HG03108 (cell line): ENCODE data around the gene BBX.

Source experiments
- ATAC-seq: cut with Tn5 transposase; IDR thresholded peaks from one replicate; pipeline ENCODE4 v1.9.1; 2021; ENCODE audit warnings: moderate library complexity; ENCODE audit not compliant: unreplicated experiment

Gene BBX

DNA sequence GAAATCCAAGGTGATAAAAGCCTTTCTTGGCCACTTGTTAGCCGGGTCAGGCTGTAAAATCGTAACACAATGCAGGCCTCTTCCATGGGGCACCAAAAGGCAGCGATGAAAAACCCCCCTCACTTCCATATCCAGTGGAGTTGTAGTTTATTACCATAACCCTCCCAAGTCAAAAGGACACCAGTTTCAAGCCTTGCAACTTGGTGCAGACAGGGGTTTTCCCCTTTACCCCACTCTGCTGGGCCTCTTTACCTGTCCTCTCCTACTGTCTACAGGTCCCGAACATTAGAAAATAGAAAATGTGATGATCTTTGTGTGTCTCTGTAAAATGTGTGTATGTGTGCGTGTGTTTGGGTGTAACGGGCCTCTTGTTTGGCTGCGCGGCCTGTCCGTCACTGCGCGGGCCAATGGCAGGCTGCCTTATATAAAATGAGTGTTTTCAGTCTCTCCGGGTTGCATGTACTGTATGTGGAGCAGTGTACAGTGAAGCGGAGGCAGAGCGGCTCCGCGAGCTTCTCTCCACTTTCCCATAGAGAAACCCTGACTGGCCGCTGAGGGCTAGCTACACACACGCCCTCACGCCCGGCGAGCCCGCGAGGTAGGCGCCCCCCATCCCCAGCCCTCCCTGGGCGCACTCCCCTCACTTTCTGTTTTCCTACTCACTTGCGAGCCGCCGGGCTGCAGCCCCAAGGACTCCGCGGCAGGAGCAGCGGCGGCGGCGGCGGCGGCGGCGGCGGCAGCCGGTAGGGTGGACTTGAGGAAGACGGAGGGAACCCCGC, at the start of gene BBX:
Gene BBX, plus strand, starts transcription at position 453 of the 779 bp plus-strand sequence. CDS start 187,499 bp downstream, outside the sequence.
- ATAC-seq, result peak; percentile 94

DNA sequence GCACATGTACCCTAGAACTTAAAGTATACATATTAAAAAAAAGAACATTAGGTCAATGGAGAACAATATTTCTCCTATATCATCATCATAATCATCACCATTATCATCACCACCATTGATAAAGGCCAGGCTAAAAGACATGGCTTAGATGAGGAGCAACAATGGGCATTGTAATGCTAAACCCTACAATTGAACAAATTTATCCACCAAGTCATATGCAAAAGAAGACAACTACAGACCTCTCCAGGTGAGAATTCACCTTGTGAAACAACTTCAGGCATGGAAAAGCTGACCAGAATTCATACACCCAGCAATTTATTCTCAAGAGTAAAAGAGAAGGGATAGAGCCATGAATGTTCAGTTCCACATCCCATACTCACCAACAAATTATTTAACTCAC, 46.3 kb upstream of the BBX start:
- ATAC-seq, result no peak

DNA sequence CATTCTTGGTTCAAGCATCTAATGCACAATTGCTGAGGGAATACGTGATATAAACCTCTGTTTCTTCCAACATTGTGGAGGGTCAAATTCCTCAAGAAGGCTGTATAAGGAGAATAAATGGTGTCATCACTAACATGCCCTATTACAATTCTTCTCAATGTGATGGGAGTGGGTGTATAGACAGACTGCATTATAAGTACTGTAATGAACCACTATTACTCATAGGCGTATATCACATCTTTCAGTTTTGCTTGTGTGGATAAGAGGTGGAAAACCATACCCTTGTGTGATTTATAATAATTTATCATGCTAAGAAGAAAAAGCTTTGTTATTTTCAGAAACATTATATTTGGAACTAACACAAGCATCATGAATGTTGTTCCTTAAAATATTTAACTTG, 35.3 kb upstream of the BBX start:
- ATAC-seq, result no peak

DNA sequence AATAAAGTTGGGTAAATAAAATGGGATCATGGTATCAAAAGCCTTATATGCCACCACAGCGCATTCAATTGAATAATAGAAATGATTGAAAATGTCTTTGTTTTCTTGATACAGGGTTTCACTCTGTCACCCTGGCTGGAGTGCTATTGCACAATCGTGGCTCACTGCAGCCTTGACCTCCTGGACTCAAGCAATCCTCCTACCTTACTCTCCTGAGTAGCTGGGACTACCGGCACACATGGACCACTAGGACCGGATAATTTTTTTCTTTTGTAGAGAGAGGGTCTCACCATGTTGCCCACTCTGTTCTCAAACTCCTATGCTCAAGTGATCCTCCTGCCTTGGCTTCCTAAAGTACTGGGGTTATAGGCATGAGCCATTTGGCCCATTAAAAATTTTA, 33.8 kb upstream of the BBX start:
- no peak for ATAC-seq

DNA sequence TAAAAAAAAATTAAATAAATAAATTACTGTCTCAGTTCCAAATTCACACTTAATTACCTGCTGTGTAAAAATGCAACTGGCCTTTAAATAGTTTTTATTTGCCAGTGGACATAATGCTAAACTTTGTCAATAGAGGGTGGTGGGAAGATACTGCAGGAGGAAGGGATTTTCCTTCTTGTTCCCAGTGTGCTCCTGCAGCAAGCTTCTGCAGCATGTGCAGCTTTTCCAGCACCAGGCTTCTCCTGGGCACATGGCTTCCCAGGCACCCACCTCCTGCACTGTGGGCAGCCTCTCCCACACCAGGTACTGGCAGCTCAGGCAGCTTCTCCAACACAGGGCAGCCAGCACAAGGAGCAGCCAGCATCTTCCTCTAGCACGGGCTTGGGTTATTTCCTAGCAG, 29.6 kb upstream of the BBX start:
- ATAC-seq, result no peak

DNA sequence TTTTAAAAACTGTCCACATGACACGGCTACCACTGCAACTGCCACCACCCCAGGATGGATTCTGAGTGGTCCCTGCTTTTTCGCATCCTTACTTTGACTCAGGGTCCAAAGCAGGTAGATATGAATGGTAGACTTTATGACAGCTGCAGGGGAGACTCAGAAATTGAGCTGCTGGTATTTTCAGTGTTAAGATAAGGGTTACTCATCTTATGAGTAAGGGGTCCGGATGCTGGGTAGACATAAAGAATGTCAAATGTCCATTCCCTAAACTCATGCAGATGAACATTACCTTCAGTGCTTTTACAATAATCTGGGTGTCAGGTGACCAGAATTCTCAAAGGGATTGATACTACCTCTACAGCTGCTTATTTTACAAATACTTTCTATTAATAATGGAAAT, 25.9 kb upstream of the BBX start:
- no peak for ATAC-seq

DNA sequence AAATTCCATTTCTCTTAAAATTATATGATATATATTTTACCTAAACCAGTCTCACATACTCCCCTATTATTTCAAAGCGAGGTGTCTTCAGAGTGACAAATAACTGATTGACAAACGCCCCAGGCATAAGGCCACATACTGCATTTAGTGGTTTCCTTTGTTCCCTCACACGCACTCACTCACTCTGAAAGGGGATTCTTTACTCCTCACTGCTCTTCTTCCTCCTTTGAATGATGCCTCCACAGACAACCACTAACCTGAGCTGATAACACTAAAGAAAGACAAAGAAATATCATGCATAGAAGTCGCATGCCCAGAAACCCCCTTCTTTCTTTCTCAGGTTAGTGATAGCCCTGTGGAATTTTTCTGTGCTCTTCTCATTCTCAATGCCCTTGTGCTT, 24.1 kb upstream of the BBX start:
- ATAC-seq, result no peak

DNA sequence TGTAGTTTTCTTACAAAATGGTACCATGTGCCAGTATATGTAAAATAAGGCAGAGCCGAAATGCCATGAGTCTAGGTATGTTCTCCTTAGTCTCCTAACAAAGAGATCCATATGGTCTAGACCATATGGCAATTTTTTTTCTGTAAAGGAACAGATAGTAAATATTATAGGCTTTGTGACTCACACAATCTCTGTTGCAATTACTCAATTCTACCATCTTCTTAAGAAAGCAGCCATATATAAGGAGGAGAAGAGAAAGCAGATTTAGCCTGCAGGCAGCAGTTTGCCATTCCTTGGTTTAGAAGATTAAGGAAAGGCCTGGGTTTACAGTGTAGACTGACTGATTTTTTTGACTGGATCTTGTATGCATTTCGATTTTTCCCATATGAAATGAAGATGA, 16.3 kb upstream of the BBX start:
- no peak for ATAC-seq

DNA sequence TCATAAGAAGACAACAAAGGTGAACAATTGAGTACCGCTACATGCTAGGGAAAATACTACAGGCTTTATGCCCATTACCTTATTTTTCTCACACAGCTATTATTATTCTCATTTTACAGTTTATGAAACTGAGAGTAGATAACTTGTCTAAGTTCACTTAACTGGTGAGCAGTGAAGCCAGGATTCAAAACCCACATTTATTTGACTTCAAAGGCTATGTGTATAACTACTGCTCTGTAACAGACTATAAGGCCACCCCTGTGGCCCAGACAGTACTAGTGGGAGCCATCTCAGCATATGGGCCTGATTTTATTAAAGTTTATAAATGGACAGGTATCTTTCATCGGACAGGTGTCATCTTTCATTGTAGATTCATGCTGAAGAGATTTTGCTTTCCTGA, 14.4 kb upstream of the BBX start:
- ATAC-seq, result no peak

DNA sequence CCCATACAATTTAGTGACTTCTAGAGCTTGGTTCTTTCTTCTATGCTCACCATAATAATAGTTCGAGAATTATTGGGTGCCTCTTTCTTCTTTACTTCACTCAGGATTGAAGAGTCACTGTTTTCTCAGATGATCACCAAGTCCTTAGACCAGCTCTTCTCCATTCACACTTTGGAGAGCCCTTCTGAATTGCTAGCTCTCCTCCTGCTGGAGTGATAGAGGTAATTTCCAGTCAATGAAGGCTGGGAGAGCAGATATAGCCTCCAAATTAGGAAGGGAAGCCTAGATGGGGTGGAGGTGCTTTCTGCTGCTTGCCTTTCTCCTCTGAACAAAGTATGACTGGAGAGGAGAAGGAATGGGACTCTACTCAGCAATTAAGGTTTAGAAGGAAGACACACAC, 10.7 kb upstream of the BBX start:
- ATAC-seq, result no peak

DNA sequence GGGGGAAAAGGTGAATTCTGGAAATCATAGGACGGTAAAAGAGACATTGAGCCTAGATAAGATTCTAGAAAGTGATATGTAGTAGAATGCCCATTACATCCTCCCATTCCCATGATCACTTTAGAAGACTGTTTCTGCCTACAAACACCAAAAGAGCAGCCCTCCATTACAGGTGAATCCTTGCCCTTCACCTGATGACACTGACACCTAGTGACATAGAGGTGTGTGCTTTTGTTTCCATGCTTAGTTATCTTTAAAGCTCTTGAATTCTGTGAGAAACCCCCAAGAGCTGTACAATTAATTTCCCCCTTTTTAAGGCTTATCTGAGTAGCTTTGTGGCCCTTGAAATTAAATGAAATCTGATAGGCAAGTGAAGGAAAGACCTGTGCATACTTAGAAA, 8.3 kb upstream of the BBX start:
- ATAC-seq, result no peak

DNA sequence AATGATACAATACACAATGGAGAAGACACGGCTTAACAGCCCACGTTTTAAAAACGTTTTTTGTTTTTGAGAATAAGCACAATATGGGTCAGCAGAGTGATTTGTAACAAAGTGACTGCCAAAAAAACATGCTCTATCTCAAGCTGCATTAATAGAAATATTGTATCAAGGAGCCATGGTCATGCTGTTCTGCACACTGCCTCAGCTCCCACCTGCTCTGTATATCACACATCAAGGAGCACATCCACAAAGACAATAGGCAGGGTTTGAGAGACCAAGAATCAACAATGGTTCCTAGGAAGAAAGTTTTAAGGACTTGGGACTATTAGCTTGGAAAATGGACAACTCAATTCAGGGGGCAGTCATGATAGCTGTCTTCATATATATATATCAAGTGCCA, 6.3 kb upstream of the BBX start:
- ATAC-seq, result no peak

DNA sequence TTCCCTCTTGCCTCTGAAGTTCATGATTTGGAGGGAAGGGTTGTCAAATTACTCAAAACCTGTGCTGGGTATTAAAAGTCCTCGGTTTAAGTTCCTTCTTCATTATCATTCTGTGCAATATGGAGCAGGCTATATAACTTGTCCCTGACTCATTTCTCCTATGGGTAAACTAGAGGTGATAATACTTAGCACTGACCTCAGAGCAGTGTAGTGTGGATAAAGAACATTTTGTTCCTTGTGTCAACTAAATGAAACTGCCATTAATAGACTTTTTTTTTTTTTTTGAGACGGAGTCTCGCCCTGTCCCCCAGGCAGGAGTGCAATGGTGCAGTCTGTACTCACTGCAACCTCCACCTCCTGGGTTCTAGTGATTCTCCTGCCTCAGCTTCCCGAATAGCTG, 2.2 kb upstream of the BBX start:
- ATAC-seq, result no peak

DNA sequence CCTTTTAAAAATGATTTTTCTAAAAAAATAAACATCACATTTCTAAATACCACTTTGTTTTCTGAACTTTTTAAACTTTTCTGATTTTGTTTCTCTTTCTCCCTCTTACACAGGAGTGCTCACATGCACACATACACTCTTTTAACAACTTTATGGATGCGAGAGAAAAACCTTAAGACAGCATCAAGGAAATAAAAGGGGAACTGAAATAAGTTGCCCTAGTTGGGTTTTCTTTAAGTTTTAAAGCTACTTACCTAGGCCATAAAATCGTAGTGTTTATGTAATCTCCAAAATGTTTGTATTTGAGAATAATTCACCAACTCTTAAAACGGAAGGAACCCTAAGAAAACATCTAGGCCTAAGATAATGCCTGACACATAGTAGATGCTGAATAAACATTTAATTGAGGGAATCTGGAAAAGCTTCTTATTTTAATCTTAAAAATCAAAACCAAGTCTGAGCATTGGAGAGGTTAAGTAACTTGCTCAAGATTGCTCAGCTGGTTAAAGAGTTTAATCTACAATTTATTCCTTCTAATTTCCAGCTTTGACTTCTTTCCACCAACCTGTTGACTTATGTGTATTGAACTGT, 1.2 kb upstream of the BBX start:
- no peak for ATAC-seq

DNA sequence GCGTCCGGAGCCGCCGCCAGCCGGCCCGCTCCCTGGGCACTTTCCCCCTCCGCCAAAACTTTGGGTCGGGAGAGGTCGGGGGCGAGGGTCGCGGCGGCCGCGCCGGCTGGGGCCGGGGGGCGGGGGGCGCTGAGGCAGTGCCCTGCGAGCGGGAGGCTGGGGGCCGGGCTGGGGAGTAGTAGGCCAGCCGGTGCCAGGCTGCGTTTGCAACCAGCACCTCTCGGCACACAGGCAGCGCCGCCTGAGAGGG, 452 bp downstream of the BBX start:
- ATAC-seq, result peak; percentile 18

DNA sequence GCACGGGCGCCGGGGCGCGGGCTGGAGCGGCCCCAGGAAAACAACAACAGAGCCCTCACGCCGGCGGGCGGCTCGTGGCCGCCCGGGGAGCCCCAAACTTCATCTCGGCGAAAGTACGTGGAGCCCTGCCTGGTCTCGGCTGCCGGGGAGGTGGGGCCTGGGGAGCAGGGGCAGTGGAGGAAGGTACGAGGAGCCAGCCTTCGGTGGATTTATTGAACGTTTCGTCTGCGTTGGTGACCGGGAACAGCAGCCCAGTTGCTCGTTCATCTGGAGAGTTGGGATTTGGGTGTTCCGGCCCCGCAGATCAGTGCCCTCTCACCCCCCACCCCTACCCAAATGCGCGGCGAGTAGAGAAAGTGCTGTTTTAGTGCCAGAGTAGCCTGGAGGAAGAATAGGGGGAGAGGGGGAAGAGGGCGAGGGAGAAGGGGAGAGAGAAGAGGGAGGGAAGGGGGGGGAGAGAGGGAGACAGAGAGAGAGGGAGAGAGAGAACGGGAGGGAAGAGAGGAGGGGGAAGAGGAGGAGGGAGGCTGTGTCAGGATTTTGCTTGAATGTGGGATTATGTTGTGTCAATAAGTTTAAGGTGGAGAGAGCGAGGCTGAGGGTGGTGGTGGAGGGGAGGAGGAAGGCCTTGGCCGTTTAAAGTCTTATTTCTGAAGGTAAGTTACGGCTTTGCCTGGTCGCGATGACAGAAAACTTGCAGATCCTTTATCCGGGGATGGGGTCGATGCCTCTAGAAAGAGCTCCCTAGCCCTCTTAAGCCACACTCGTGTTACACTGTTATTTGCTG, 970 bp downstream of the BBX start:
- ATAC-seq, result no peak

DNA sequence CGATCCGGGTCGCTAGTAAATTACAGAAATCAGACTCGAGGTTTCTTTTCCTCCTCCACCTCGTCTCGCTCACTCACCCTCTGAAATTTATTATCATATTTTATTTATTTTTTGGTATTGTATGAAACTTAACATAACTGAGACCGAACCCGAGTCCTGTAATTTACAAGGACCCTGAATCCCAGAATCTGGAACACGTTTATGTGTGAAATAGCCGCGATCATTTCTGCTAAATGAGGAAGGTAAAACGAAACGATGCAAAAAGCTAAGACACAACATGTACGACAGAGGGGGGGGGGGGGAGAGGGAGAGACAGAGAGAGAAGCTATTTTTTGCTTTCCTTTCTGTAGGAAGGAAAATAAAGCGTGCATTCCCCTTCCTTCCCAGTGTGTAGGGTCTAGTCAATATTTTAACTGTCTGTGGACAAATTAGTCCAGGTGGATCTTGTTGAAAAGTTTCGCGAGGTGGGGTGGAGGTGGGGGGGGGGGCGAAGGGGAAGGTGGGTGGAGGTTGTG, 1.6 kb downstream of the BBX start:
- ATAC-seq, result no peak

DNA sequence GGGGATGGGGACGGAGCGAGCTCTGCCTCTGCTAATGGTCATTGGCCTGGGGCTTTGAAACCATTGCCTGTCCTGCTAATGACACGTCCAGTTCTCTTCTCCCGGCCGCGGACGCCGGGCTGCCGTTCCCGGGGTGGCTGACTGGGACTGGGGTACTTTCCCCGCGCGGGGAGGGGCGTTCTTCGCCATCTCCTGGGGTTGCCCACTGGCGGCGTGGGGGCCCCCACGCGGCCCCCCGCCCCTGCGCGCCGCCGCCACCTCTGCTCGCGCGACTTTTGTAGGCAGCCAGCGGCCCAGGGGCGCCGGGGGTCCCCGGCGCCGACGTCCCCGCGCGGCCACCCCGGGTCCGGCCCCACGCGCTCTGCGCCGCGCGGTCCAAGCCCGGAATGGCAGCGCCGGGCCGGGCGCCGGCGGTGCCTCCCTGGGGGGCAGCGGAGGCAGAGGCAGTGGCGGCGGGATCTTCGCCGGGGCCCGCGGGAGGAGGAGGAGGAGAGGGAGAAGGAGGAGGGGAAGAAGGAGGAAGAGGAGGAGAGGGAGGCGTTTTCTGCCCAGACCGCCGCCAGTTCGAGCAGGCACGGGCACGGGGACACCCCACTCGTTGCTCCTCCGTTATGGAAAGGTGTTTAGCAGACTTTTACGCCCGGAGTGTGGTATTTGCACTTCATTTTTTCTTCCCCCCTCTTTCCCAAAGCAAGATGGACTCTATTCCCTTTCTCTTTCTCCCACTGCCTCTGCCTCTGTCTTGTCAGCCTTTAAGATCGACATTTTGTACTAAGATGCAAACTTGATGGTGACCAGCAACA, 2.3 kb downstream of the BBX start:
- ATAC-seq, result no peak

DNA sequence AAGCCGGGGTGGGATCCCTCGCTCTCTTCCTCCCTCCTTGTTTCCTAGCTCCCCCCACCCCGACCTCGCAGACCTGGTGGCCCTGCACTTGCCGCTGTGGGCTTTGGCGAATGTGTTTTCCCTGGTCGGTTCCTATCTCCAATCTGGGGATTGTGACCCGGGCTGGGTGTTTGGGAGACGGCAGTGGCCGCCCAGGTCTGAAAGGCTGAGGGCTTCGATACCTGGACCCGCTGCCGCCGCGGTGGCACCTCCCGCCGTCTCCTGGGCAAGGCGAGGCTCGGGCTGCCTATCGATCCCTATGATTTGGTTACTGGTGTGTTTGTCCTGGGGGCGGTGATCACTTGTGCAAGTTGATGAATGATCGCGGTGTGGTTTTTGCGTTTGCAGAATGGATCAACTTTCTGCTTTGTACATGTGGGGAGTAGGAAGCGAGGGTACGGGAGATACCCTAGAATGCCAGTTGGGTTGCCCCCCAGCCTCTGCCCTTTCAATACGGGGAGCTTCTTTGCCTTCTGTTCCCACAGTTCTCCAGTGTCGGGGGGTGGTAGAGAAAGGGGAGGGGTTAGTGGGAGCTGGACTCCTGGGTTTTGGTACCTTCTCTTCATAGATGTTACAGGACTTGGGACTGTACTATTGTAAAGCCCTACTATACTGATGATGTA, 3.0 kb downstream of the BBX start:
- ATAC-seq, result no peak

DNA sequence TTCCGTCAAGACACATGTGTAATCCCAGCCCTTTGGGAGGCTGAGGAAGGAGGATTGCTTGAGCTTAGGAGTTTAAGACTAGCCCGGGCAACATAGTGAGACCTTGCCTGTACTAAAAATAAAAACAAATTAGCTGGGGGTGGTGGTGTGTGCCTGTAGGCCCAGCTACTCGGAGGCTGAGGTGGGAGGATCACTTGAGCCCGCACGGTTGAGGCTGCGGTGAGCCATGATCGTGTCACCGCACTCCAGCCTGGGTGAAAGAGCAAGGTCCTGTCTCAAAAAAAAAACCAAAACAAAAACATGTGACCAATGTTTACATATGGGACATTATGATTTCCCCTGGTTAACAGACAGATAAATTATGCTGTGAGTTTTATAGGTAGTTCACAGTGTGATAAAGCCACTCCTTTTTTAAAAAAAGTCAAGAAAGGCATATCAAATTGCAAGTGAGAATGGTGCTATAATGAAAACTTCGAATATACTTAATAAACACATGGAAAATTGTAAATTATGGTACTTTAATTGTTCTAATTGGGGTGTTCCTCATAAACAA, 9.2 kb downstream of the BBX start:
- no peak for ATAC-seq

DNA sequence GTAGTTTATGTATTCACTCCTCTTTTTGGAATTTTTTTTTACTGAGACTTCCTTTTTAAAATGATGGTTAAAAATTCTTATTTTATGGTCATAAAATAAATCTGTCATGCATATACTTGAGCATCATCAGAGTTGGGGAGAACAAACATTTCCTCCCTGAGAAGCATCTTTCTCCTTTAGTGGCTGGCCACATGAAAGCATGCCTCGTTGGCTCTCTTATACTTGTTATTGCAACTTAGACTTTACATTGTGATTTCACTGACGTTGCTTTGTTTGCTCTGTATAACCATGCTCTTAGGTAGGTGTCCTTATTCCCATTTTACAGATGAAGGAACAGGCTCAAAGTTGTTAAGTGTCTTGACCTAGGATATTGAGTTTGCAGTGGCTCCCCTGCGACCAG, 18.1 kb downstream of the BBX start:
- no peak for ATAC-seq
